Omental fat pad (tissue), 4 donors: Measurements from ENCODE around the gene NR1H4. TPM values are rescaled to one million over a fixed set of nuclear protein-coding genes. Genes with fewer than 3 reads are reported as not detected.

Experiments used
- ATAC-seq: fragments of 150-250 bp; one replicate; pipeline ENCODE4 v1.9.1; 2016; ENCODE audit warnings: mild to moderate bottlenecking, moderate library complexity; ENCODE audit not compliant: low FRiP score
- DNase-seq: peaks from one replicate; pipeline ENCODE4 v3.0.0-alpha.2; 2019; ENCODE audit warnings: low spot score
- total RNA-seq, 4 donors: library from RNA; depleted of rRNA; stranded (reverse); fragments of >200 nt; gene quantifications; one replicate each; pipeline ENCODE4 v1.1.0, GENCODE V29; 2016
- TF ChIP-seq, protein P1 (sequence below), 3 donors: fragments of 450-650 bp; IDR thresholded peaks; one replicate each; pipeline ENCODE4 v1.5.1; 2016 to 2017; ENCODE audit warnings: antibody characterized with exemption in 3 of 3, mild to moderate bottlenecking in 3 of 3, moderate library complexity in 2 of 3

The NR1H4 gene
- total RNA-seq, 4 donors from 2014 or later = not detected

DNA sequence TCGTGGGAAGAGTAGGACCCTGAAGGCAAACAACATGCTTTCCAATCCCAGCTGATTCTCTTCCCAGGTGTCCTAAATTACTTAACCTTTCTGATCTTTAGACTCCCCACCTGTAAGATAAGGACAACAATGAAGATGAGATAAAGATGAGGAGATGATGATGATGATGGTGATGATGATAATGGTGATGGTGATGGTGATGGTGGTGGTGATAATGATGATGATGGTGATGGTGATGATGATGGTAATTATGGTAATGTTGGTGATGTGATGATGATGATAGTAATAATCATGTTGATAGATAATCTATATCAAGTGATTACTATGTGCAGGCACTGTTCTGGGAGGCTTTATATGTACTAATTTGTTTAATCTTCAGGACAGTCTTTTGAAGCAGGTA lies 48.3 kb downstream of the NR1H4 start:
- DNase-seq = no peak
- ATAC-seq = no peak
- TF ChIP-seq, protein P1, sequence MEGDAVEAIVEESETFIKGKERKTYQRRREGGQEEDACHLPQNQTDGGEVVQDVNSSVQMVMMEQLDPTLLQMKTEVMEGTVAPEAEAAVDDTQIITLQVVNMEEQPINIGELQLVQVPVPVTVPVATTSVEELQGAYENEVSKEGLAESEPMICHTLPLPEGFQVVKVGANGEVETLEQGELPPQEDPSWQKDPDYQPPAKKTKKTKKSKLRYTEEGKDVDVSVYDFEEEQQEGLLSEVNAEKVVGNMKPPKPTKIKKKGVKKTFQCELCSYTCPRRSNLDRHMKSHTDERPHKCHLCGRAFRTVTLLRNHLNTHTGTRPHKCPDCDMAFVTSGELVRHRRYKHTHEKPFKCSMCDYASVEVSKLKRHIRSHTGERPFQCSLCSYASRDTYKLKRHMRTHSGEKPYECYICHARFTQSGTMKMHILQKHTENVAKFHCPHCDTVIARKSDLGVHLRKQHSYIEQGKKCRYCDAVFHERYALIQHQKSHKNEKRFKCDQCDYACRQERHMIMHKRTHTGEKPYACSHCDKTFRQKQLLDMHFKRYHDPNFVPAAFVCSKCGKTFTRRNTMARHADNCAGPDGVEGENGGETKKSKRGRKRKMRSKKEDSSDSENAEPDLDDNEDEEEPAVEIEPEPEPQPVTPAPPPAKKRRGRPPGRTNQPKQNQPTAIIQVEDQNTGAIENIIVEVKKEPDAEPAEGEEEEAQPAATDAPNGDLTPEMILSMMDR (IDR thresholded peaks at IDR 0.05) = no peak

DNA sequence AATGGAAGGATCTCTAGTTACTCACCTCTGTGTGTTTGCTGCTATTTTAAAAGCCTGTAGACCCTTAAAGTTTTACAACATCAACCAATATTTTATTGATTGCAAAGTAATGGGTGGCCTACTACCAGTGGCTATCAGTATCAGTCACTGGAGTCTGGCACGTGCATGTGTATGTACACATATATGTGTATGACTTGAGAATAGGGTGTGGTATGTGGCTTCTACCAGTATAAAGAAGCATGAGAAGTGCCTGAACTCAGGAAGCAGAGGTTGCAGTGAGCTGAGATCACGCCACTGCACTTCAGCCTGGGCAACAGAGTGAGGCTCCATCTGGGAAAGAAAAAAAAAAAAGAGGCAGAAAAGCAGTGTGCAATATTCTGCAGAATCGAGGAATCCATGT lies 54.4 kb downstream of the NR1H4 start:
- DNase-seq (no peak), ATAC-seq (no peak)
- TF ChIP-seq, protein P1 (IDR thresholded peaks at IDR 0.05) = no peak

DNA sequence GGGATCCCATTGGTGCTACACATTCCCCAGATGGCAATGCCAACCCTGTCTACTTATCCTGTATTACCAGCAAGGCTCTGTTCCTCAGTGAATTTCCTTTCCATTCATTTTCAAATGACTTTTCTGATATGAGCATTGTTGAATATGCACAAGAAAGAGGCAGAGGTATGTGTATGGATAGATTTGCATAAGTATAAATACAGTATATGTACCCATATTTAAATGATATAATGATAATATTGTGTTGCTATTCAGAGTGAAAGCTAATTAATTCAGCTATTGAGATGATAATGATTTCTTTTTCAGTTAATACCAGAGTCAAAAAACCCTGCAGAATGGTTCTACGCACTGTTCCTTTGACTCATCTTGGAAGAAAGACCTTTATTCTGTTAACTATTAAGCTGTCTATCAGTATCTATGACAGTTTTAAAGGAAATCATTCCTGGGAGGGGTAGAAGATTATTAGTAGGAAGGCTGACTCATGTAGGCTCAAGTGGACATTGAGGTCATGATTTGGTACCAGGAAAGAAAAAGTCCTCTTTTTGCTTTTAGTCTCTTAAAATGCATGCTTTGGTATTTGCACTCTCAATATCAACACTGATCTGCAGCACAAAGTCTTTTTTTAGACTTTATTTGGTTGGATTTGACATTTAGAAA lies 54.9 kb downstream of the NR1H4 start:
- DNase-seq (no peak), ATAC-seq (no peak)
- TF ChIP-seq, protein P1 (IDR thresholded peaks at IDR 0.05) = no peak

DNA sequence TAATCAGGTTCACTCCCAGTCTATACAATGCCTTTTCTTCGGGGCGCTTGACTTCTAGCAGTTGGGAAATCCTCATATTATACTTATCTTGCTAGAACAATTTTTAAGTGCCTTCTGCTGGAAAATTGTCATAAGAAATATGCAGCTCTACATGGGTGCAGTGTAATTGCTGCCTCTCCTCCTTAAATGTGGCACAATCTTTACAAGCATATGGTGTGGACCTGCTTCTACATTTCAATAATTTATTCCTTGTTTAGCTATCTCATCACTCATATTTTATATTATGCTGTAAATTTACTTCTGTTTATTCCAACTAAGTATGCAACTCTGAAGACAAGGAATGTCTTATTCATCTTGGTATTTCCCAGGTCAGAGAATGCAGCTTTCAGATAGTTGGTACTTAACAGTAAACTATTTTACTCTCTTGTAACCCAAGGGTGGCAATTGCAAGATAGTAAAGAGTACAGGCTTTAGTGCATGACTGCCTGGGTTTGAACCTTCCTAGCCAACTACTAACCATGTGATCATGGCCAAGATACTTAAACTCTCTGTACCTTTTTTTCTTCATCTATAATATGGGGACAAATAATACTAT lies 56.2 kb downstream of the NR1H4 start:
- TF ChIP-seq, protein P1 (IDR thresholded peaks at IDR 0.05) = no peak

DNA sequence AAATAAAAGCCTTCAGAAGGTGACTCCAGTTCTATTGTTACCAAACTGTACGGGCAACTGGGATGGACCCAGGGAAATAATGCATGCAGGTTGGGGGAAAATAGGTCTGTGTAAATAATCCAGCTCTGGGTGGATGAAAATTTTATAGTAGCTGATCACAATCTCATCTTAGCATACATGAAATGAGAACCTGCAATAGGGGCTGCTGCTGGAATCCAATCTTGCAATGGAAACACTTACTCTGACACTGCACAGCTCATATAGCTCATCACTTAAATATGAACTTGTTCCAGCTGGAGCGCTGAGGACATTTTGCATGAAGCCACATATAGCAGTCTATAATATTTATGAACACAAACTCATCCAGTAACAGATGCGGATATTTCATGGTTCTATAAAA lies 59.7 kb downstream of the NR1H4 start:
- TF ChIP-seq, protein P1 (IDR thresholded peaks at IDR 0.05) = no peak
- ATAC-seq (no peak), DNase-seq (no peak)

More for the DNA sequence above, 56.2 kb downstream of the NR1H4 start:
- DNase-seq = no peak
- no peak for ATAC-seq

DNA sequence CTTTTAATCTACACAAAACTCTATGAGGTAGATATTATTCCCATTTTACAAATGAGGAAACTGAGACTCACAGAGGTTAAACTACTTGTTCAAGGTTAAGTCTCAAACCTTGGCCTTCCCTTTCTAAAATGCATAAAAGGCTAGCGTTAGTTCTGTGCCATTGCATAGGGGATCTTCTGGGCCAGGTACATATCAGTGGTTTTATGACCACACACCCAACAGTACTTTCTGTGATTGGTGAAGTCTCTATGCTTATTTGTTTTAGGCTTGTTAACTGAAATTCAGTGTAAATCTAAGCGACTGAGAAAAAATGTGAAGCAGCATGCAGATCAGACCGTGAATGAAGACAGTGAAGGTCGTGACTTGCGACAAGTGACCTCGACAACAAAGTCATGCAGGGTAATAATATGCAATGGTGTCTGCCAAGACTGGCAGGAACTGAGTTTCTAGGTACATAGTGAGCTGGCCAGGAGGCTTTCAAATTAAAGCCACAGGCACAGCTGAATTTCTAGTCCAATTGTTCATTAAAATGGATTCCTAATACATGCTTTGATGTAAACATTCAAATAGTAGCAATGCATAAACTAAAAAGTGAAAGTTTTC lies 61.1 kb downstream of the NR1H4 start:
- ATAC-seq = no peak
- TF ChIP-seq, protein P1 (IDR thresholded peaks at IDR 0.05) = no peak
- DNase-seq = no peak

DNA sequence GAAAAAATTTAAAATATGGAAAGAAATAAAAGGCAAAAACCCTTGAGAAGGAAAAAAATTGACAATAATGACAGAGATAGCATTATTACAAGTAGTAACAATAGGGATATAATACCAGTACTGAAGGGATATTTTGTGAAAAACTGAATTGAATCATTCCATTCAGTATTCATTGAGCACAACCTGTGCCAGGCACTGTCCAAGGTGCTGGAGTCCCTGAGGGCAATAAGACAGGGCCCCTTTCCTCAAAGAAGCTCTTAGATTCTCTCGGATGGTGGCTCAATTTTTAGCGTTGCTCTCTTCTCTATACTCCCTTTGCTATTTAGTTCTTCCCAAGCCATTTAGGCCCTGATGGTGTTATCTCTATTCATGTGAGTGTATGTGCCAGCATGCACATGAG lies 65.5 kb downstream of the NR1H4 start:
- DNase-seq (no peak), ATAC-seq (no peak)
- TF ChIP-seq, protein P1 (IDR thresholded peaks at IDR 0.05) = no peak
